ENCODE measurements around the gene MYRIP.
A peak's percentile ranks its signal among the peaks of the same experiment; 100 is the strongest.

MYRIP gene

DNA sequence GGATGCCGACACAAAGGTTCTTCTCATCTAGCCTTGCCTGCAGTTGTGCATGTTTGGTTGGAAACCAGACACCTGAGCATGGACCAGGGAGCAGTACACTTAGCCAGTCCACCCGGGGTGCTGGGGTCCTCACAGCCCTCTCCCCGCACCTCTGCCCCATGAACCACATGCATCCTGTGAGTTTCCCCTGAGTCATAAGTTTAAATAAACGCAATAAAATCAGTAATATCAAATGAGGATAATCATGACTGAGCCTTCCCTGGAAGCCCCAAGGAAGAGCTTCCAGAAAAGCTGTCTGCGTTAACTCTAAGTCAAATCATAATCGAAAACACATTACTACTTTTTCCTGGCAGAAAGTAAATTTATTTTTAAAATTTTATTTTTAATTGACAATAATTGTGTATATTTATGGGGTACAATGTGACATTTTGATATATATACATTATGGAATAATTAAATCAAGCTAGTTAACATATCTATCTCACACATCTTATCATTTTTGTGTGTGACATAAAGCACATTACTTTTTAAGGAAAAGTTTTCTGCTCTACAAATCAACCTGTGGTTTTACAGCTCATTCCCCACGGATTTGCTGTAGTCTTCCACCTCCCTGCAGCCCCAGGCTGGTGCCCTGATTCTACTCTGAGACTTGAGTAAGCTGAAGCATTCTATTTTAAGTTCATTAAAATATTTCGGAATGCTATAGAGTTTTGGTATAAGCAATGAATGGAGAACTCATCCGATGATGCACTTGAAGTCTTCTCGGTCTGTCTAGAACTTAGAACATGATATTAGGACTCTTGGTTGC is 334.1 kb downstream of the MYRIP start:
- no peak for DNase-seq

DNA sequence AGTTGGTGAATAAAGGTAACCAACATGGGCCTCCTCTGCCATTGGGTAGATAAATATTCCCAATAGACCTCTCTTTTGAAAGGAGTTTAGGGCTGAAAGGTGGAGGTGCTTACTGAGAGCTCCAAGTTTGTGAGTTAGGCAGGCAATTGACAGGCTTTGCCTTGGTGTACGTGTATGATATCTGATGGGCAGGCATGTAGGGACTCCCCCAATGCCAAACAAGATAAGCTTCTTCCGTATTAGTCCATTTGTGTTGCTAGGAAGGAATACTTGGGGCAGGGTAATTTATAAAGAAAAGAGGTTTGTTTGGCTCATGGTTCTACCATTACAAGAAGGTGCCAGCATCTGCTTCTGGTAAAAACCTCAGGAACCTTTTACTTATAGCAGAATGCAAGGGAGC is 339.4 kb downstream of the MYRIP start:
- no peak for DNase-seq

- peak; percentile 80 for DNase-seq
Observed at GRCh38 chr3:40152482-40153133, 343.2 kb downstream of the MYRIP start.

DNA sequence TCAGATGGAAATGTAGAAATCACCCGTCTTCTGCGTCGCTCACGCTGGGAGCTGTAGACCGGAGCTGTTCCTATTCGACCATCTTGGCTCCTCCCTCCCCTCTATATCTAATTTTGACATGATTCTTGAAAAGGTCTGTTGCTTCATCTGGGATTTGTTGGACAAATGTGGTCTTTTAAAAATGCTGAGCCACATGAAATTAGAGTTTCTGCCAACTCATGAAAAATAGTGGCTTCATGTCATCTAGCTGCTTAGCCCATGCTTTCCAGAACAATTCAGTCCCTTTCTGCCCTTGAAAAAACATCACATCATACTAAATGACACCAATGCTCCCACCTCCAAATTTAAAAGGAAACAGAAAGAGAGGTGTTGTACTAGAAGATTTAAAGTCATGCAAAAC is 351.5 kb downstream of the MYRIP start:
- DNase-seq: no peak

DNA sequence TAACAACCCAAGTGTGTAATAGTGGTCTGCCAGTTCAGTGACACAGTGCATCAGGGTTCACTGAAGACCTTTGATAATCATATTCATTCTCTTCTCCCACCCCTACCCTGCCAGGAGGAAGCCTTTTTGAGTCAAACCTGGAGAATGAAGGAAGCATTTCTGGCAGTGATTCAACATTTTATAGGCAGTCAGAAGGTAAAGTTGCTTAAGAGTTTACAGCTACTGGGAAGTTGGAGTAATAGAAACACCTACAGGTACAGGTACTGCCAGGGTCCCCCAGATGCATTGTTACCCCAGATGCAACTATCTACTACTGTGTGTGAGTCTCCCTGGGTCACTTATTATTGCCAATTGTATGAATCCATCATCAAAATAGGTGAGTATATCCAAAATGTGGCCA is 353.2 kb downstream of the MYRIP start:
- DNase-seq: no peak

GRCh38 chr3:40166997-40167396 is 357.6 kb downstream of the MYRIP start:
- DNase-seq: no peak

- no peak for DNase-seq
Observed at GRCh38 chr3:40167958-40168357, 358.5 kb downstream of the MYRIP start.

GRCh38 chr3:40169983-40170382 is 360.6 kb downstream of the MYRIP start:
- DNase-seq: no peak

DNA sequence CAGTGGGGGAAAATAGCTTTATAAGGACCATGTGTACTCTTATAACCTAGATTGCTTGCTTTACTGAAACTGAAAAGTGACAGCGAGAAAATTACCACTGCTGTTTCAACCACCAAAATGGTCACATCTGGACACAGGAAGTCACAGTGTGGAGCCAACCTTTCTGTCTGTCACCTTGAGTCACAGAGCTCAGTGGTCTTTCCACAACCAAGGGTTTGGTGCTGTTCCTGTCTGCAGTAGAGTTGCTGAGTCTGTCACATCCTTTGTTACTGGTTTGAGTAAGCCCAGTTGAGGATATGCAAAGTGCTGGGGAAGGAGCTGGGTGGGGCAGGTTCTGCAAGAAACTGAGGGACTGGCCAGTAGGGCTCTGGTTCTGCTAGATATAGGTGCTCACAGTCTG is 361.0 kb downstream of the MYRIP start:
- no peak for DNase-seq

GRCh38 chr3:40172560-40172959 is 363.2 kb downstream of the MYRIP start:
- DNase-seq: no peak

- no peak for DNase-seq
Observed at GRCh38 chr3:40173227-40173721, 363.9 kb downstream of the MYRIP start.

GRCh38 chr3:40178012-40178594 is 368.7 kb downstream of the MYRIP start:
- DNase-seq: no peak

DNA sequence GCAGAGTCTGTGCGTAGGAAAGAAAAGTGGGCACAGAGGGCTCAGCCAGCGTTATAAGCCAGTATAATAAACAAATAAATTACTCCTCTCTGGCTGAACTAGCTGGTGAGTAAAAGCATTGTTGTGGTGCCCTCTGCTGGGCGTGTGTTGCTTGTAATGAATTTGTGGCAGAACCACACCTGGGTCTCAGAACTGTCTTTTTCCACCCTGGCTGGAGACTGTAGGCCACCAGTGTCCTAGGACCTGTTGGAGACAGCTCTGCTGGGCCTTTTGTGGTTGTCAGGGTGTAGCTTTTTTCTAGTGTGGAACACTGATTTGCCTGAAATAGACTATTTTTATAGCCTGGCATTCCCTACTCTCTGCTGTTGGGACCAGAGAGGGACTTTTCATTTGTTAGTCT is 369.6 kb downstream of the MYRIP start:
- peak; percentile 33 for DNase-seq

DNA sequence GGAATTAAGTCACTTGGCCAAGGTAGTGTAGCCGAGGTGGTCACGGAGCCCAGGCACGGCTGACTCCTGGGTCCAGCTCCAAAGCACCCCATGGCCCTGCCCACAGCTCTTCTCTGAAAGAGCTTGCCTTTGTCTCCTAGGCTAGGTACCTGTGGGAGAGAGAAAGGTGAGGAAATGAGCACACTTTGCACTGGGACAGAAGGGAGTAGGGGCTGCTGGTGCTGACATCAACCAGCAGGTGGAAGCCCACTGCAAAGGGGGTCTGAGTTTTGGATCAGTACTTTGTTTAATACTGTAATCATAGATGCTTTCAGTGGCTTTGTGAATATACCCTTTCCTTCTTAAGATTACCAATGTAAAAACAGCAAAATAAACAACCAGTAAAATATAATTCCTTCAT is 371.8 kb downstream of the MYRIP start:
- no peak for DNase-seq

GRCh38 chr3:40185029-40185695 is 375.8 kb downstream of the MYRIP start:
- no peak for DNase-seq

DNA sequence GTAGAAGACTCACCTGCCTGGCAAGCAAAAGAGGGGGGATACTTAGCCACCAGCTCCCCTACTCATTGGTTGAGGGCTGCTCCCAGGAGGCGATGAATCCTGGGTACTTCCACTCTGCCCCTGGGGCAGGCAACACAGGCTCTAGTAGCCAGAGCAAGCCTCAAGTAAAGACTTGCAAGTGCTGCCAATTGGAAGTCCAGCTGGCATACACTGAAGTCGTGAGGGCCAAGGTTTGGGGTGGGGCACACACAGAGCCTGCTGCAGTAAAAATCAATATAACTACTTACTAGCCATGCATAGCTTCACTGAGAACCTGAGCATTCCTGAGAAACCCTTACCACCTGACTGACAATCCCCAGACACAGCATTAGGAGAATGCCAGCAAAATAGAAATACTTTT is 377.1 kb downstream of the MYRIP start:
- DNase-seq: no peak

GRCh38 chr3:40187945-40188344 is 378.5 kb downstream of the MYRIP start:
- DNase-seq: no peak

DNA sequence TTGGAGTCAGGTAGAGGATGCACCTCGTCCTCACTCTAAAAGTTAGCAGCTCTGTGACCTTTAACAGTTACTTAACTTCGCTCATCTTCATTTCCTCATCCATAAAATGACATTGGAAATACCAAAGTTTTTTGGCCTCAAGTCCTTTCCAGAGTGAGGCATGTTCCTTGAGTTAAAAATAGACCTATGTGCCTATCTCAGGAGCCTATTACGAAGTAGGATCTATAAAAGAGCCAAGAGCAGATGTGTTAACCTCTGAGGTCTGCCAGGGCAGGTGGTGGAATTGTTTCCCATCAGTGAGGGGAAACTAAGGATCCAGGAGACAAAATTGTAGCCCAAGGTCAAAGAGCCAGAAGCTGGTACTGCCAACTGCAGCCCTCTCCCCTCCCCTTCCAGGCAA is 379.7 kb downstream of the MYRIP start:
- no peak for DNase-seq

- DNase-seq: no peak
Observed at GRCh38 chr3:40190056-40190455, 380.6 kb downstream of the MYRIP start.

DNA sequence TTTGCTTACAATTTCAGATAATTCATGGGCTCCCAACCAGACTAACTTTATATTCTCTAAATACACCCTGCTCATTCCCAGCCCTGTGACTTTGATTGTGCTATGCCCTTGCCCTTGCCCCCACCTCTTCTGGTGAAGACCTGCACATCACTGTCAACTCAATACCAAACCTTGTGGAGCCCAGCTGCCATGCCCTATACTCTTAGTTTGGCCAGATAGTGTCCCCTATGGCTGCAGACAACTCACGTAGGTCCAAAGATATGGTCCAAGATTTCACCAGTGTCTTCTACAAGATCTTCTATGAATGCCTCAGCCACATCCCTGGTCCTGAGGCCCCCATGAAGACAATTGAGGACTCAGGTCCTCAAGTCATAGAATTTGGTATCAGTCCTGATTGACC is 381.8 kb downstream of the MYRIP start:
- no peak for DNase-seq

DNA sequence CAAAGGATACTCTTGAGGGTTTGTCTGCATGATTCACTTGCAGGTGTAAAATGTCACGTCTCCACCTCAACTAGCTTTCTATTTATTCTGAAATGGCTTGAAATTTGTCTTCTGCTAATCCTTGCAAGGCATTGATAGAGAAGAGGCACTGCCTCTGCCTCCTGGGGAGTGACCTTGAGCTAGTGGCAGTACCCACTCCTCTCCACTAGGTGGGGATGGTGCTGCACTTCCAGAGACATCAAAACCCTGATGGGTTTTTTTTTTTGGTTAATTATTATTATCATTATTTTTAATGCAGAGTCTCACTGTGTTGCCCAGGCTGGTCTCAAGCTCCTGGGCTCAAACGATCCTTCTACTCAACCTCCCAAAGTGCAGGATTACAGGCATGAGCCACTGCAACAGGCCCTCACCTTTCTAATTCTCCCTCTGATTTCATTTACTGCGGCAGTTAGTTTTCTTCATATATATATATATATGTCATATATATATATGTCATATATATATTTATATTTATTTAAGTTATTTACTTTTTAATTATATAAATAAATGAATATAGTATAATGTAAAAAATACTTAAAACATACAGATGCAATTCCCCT is 382.5 kb downstream of the MYRIP start:
- no peak for DNase-seq

DNA sequence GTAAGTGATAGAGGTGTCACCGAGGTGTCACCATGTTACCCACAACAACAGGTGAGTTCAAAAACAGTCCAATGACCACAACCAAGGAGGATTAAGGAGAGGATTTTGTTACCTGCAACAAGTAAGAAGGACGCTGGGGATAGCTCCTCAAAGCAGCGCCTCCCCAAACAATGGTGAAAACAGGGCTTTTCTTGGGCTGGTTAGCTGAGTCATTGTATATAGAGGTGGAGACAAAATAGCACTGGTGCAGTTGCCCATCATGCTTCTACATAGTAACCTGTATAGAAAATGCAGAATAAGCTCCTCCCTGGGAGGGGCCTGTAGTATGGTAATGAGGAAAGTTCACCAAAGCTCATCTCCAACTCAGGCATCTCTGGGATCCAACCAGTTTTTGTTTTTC is 383.2 kb downstream of the MYRIP start:
- DNase-seq: no peak

- no peak for DNase-seq
Observed at GRCh38 chr3:40196966-40197365, 387.6 kb downstream of the MYRIP start.
